Breast epithelium (tissue), 3 donors: Measurements from ENCODE around the gene PTPRZ1.

Experiments used
- CTCF ChIP-seq, 3 donors: fragments of 450-650 bp; IDR thresholded peaks; one replicate each; pipeline ENCODE4 v1.5.1; 2016 to 2017; ENCODE audit warnings: antibody characterized with exemption in 3 of 3, mild to moderate bottlenecking in 3 of 3, moderate library complexity in 3 of 3
- POLR2A ChIP-seq: fragments of 450-650 bp; IDR thresholded peaks from one replicate; pipeline ENCODE4 v1.6.1; 2016; ENCODE audit warnings: antibody characterized with exemption, mild to moderate bottlenecking, moderate library complexity

GRCh38 chr7:121904120-121904519 lies 31.2 kb downstream of the PTPRZ1 start:
- TF ChIP-seq CTCF (IDR thresholded peaks at IDR 0.05) (no peak), POLR2A (no peak)
